ENCODE results near the gene HOXD10.

HOXD10 gene

DNA sequence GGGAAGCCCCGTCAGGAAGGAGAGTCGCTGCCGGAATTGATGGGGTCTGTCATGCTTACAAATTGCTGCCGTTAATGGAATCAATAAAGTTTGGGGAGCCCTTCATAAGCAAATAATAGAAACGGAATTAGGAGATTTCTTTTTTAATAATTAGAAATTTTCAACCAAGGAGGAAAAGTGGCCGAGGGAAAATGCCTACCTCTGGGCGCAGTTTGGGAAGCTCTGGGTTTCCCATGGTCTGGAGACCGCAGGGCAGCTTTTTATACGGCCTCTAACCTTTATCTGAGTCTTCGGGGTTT, 34.1 kb upstream of the HOXD10 start:
- H3K27ac ChIP-seq (replicated peaks), result no peak overlapping the region
- peaks cover 85% of the 10 kb centered on the region for H3K27me3 ChIP-seq (ENCODE audit: insufficient read depth, poor library complexity, severe bottlenecking)
- no peak for TF ChIP-seq CTCF (IDR thresholded peaks at IDR 0.05; ENCODE audit: insufficient read depth, low read length)
- no peak for TF ChIP-seq REST (IDR thresholded peaks at IDR 0.05; ENCODE audit: insufficient replicate concordance, low read depth)
- no peak for TF ChIP-seq POLR2AphosphoS5 (IDR thresholded peaks at IDR 0.05; ENCODE audit: low read depth)
- no peak for TF ChIP-seq GABPA (IDR thresholded peaks at IDR 0.05; ENCODE audit: low read depth)
- TF ChIP-seq SPI1 (IDR thresholded peaks at IDR 0.05; ENCODE audit: borderline replicate concordance, low read depth), result no peak
- H3K4me3 ChIP-seq (replicated peaks; ENCODE audit: insufficient read depth, low read length), result no peak overlapping the region
- no peak for DNase-seq (ENCODE audit: low read depth in 1 of 2, low spot score in 1 of 2)

- no peak for DNase-seq (ENCODE audit: low read depth in 1 of 2, low spot score in 1 of 2)
- Histone ChIP-seq H3K27ac (replicated peaks) (no peak overlapping the region), H3K27me3 (ENCODE audit: insufficient read depth, poor library complexity, severe bottlenecking) (peaks cover 87% of the 10 kb centered on the region), H3K4me3 (replicated peaks; ENCODE audit: insufficient read depth, low read length) (no peak overlapping the region)
- TF ChIP-seq CTCF (IDR thresholded peaks at IDR 0.05; ENCODE audit: insufficient read depth, low read length), result no peak
- no peak for TF ChIP-seq GABPA (IDR thresholded peaks at IDR 0.05; ENCODE audit: low read depth)
- TF ChIP-seq REST (IDR thresholded peaks at IDR 0.05; ENCODE audit: insufficient replicate concordance, low read depth), result no peak
- no peak for TF ChIP-seq SPI1 (IDR thresholded peaks at IDR 0.05; ENCODE audit: borderline replicate concordance, low read depth)
- TF ChIP-seq POLR2AphosphoS5 (IDR thresholded peaks at IDR 0.05; ENCODE audit: low read depth), result no peak
These were observed 33.5 kb upstream of the HOXD10 start for GRCh38 chr2:176082824-176083751.

DNA sequence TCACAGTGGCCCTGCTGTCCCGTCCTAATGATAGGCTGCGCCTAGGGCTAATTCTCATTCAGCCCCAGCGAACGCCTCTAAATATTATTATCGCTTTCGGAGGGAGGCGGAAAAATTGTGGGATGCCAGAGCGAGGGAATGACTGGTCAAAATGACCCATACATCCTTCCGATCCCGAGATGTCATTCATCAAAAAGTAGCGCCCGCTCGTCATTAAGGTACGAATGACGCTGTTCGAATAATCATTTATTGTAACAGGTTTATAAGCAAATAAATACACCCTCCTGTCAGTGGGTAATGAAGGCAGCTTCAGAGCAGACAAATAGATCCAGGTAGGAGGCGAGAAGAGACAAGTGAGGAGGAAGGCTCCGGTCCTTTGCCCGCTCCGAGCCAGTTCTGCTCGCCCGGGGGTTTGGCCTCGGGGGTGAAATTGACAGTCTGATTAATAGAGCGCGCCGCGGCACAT, 32.7 kb upstream of the HOXD10 start, which contains the start of gene EVX2:
Gene EVX2, minus strand, starts transcription at position 167 of the 466 bp plus-strand sequence. CDS start 186 bp downstream, outside the sequence.
- no peak within 1 kb of the TSS for H3K4me3 ChIP-seq (replicated peaks; ENCODE audit: insufficient read depth, low read length)
- H3K27me3 ChIP-seq (ENCODE audit: insufficient read depth, poor library complexity, severe bottlenecking), result peaks cover 85% of the 10 kb centered on the region
- no peak for DNase-seq (ENCODE audit: low read depth in 1 of 2, low spot score in 1 of 2)
- TF ChIP-seq POLR2AphosphoS5 (IDR thresholded peaks at IDR 0.05; ENCODE audit: low read depth) (no peak), GABPA (IDR thresholded peaks at IDR 0.05; ENCODE audit: low read depth) (no peak), REST (IDR thresholded peaks at IDR 0.05; ENCODE audit: insufficient replicate concordance, low read depth) (no peak), CTCF (IDR thresholded peaks at IDR 0.05; ENCODE audit: insufficient read depth, low read length) (no peak), SPI1 (IDR thresholded peaks at IDR 0.05; ENCODE audit: borderline replicate concordance, low read depth) (no peak)
- no peak within 1 kb of the TSS for H3K27ac ChIP-seq (replicated peaks)

Data from HL-60 (cell line).